HepG2 (cell line): ENCODE measurements around the gene ACSF3. TPM values are rescaled to one million over a fixed set of nuclear protein-coding genes. Genes with fewer than 3 reads are reported as not detected.

Experiments used
- ATAC-seq: fragments of 200-7000 bp; cut with Tn5 transposase; 3 replicates; pipeline ENCODE4 v1.9.1; 2020; ENCODE audit warnings: mild to moderate bottlenecking, moderate library complexity
- BruUV-seq: library from RNA; stranded (reverse); fragments of 400-500 nt; replicated peaks from 2 replicates; lab custom pipeline; 2021; lab: Mats Ljungman, UMichigan
- CTCF ChIA-PET: fragments of 300-600 bp; formaldehyde crosslinking; extraction: SDS; loops from one replicate; lab custom pipeline; 2021; ENCODE audit warnings: low total read pairs, inconsistent platforms, low intra/inter-chr PET ratio; lab: Yijun Ruan, JAX
- POLR2A ChIA-PET: fragments of 350-600 bp; sonication (Branson Sonifier 250); formaldehyde crosslinking; loops from one replicate; lab custom pipeline; 2020; ENCODE audit warnings: antibody characterized with exemption, inconsistent platforms; lab: Yijun Ruan, JAX
- DNase-seq: peaks from one replicate; pipeline ENCODE4 v3.0.0-alpha.2; 2015; ENCODE audit warnings: low spot score
- FAIRE-seq: peaks from 3 replicates; lab custom pipeline; 2011; peaks lifted over from hg19 to GRCh38; lab: Jason Lieb, UNC
- H2AFZ ChIP-seq: one replicate; pipeline ENCODE4 v1.6.1; 2011; ENCODE audit warnings: low read length, inconsistent platforms
- H3K27ac ChIP-seq: fragments of 300-600 bp; 3 replicates; pipeline ENCODE4 v1.8.0; 2011; ENCODE audit warnings: mixed run types, mild to moderate bottlenecking, mixed read lengths, low read length, inconsistent platforms; ENCODE audit not compliant: insufficient read depth; ENCODE audit errors: extremely low read length
- H3K27me3 ChIP-seq, 2 experiments: fragments of 200-600 bp in 1 of 2; 2 replicates in 1 of 2; 3 replicates in 1 of 2; pipeline versions ENCODE4 v1.6.0 to v1.8.0; 2011; ENCODE audit warnings: low read length in 2 of 2, mild to moderate bottlenecking in 2 of 2, moderate library complexity in 2 of 2, inconsistent platforms in 1 of 2; ENCODE audit not compliant: insufficient read depth in 2 of 2, control insufficient read depth in 1 of 2
- H3K36me3 ChIP-seq, 2 experiments: fragments of 200-600 bp in 1 of 2; replicated peaks in 1 of 2; 2 replicates in 1 of 2; 3 replicates in 1 of 2; pipeline versions ENCODE4 v1.5.1 to v1.8.0; 2011; ENCODE audit warnings: low read length in 2 of 2, inconsistent platforms in 1 of 2; ENCODE audit not compliant: insufficient read depth in 2 of 2, control insufficient read depth in 1 of 2
- H3K4me1 ChIP-seq: 2 replicates; pipeline ENCODE4 v1.5.1; 2012; ENCODE audit warnings: low read length, inconsistent platforms; ENCODE audit not compliant: insufficient read depth
- H3K4me2 ChIP-seq: 2 replicates; pipeline ENCODE4 v1.6.0; 2011; ENCODE audit warnings: low read depth, low read length, inconsistent platforms
- H3K4me3 ChIP-seq, 3 experiments: fragments of 200-600 bp in 1 of 3; sonication (generic), shearing (Covaris generic) in 1 of 3; replicated peaks in 1 of 3; 2 replicates each; pipeline ENCODE4 v1.5.1; 2011 to 2016; ENCODE audit warnings: low read length in 3 of 3, inconsistent platforms in 2 of 3, low read depth in 2 of 3, mild to moderate bottlenecking in 2 of 3, control low read depth in 1 of 3, mixed read lengths in 1 of 3; ENCODE audit not compliant: insufficient read depth in 1 of 3
- H3K79me2 ChIP-seq: one replicate; pipeline ENCODE4 v1.6.1; 2011; ENCODE audit warnings: low read length, inconsistent platforms; ENCODE audit not compliant: insufficient read depth
- H3K9ac ChIP-seq: 2 replicates; pipeline ENCODE4 v1.6.0; 2011; ENCODE audit warnings: mild to moderate bottlenecking, low read depth, low read length, inconsistent platforms; ENCODE audit not compliant: insufficient read depth
- H3K9me3 ChIP-seq: 2 replicates; pipeline ENCODE4 v1.5.1; 2012; ENCODE audit warnings: mild to moderate bottlenecking, low read length
- H4K20me1 ChIP-seq: 2 replicates; pipeline ENCODE4 v1.6.0; 2011; ENCODE audit warnings: inconsistent platforms, mild to moderate bottlenecking, low read length, moderate library complexity; ENCODE audit not compliant: insufficient read depth
- HNRNPL ChIP-seq: fragments of 200-400 bp; formaldehyde crosslinking; IDR thresholded peaks from 2 replicates; pipeline ENCODE4 v1.6.1; 2017; ENCODE audit warnings: mild to moderate bottlenecking, low read depth, low read length
- HNRNPLL ChIP-seq: fragments of 200-400 bp; formaldehyde crosslinking; IDR thresholded peaks from 2 replicates; pipeline ENCODE4 v1.6.1; 2017; ENCODE audit warnings: mild to moderate bottlenecking, low read depth, low read length; ENCODE audit not compliant: poor library complexity, severe bottlenecking
- whole genome bisulfite sequencing: methylation state at CpG from one replicate; pipeline ENCODE4 v1.1.6; 2017; ENCODE audit warnings: low lambda C conversion rate; 5-methylcytosine and 5-hydroxymethylcytosine counted together
- in situ Hi-C: cut with HindIII; loops from 2 replicates; pipeline ENCODE4 v1.10.0; 2017; ENCODE audit warnings: low pct_unique_long_range_greater_than_20kb; ENCODE audit not compliant: extremely low pct_ligation_motif_present
- intact Hi-C: fragments of 100-400 bp; cut with micrococcal nuclease; formaldehyde crosslinking; loops from one replicate; pipeline ENCODE4 v1.10.0; 2022; ENCODE audit not compliant: unreplicated experiment
- polyA plus RNA-seq, 8 experiments: library from polyadenylated mRNA; depleted of rRNA in 3 of 8; stranded (reverse) in 7 of 8; unstranded in 1 of 8; fragments of >200 nt; fragmentation: Illumina TruSeq in 4 of 8; extraction: Trizol in 4 of 8; gene quantifications; 2 replicates each; pipeline versions ENCODE4 v1.2.1 to v1.2.3, GENCODE V29; 2011 to 2016; ENCODE audit warnings: low read depth in 4 of 8, missing spikeins in 1 of 8, mixed read lengths in 1 of 8; ENCODE audit not compliant: insufficient read depth in 1 of 8
- total RNA-seq, 5 experiments: library from RNA; depleted of rRNA; stranded (reverse); fragments of >200 nt; fragmentation: Illumina TruSeq; extraction: Trizol; gene quantifications; 2 replicates each; pipeline ENCODE4 v1.2.3, GENCODE V29; 2016; ENCODE audit warnings: low read depth in 1 of 5
- TF ChIP-seq, protein P1 (sequence below), 2 experiments: sonication (generic) in 1 of 2; formaldehyde crosslinking in 1 of 2; IDR thresholded peaks; 2 replicates each; pipeline versions ENCODE4 v1.5.1 to v1.6.1; 2011 to 2020; ENCODE audit warnings: borderline replicate concordance in 1 of 2, low read depth in 1 of 2, low read length in 1 of 2, mild to moderate bottlenecking in 1 of 2, missing genetic modification reagents in 1 of 2, moderate library complexity in 1 of 2
- TF ChIP-seq, protein P2 (sequence below): sonication (generic); formaldehyde crosslinking; IDR thresholded peaks from 2 replicates; pipeline ENCODE4 v1.5.1; 2020; ENCODE audit warnings: mild to moderate bottlenecking, missing genetic modification reagents, moderate library complexity

The ACSF3 gene
- total and polyA plus RNA-seq, 2 of the 13 experiments (the other 11 are each of a cell fraction or from before 2014, with no cell fraction given), result 14.9 to 30.6 TPM

DNA sequence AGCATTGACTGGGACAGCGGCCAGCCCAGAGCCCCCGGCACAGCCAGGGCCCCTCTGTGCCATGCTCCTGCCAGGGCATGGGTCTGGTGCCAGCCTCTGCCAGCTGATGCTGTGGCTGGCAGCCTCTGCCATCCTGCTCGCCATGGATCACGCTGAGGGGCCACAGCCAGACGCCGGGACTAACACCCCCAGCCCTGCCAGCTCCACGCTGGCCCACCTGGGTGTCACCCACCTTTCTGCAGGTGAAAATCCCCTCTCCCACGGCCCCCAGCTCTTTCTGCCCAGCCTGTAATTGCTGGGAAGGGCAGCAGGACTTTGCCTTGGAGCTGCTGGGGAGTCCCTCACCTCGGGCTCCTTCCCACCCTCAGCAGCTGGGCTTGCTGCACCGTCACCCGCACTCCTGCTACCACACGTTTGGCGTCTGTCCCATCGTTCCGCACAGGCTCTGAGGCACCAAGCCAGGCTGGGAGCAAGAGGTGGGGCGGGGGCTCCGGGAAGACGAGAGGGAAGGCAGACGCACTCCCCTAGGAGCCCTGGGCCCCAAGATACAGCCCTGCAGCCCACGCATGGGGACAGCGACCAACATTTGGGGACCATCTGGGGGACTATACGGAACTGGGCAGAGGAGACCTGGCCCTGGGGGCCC is 42.0 kb upstream of the ACSF3 start:
- no peaks in the 10 kb centered on the region for H3K79me2 ChIP-seq
- H3K4me1 ChIP-seq, result peaks cover 20% of the 10 kb centered on the region
- H3K27ac ChIP-seq, result no peak overlapping the region
- WGBS, result 11% methylated on average over 9 of the region's 22 CpGs
- POLR2A ChIA-PET, result no interaction called here
- H2AFZ ChIP-seq, result no peak overlapping the region
- in situ Hi-C loops (no loop called here), intact Hi-C loops (no loop called here)
- no peak overlapping the region for H3K4me2 ChIP-seq
- H3K36me3 ChIP-seq, result no peaks in the 10 kb centered on the region
- no peak for DNase-seq
- CTCF ChIA-PET, result no interaction called here
- H3K9ac ChIP-seq, result no peak overlapping the region
- no peak for FAIRE-seq
- H3K4me3 ChIP-seq, result no peak overlapping the region
- H4K20me1 ChIP-seq, result no peaks in the 10 kb centered on the region
- ATAC-seq, result no peak
- no peaks in the 10 kb centered on the region for H3K9me3 ChIP-seq
- no TSS peak for BruUV-seq
- peaks cover 41 to 96% of the 10 kb centered on the region in 2 experiments for H3K27me3 ChIP-seq
- TF ChIP-seq HNRNPLL (peak; percentile 4), HNRNPL (peak; percentile 99)
- TF ChIP-seq, protein P1, sequence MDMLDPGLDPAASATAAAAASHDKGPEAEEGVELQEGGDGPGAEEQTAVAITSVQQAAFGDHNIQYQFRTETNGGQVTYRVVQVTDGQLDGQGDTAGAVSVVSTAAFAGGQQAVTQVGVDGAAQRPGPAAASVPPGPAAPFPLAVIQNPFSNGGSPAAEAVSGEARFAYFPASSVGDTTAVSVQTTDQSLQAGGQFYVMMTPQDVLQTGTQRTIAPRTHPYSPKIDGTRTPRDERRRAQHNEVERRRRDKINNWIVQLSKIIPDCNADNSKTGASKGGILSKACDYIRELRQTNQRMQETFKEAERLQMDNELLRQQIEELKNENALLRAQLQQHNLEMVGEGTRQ (IDR thresholded peaks at IDR 0.05; ENCODE audit: low read depth, low read length), result no peak
- TF ChIP-seq, protein P1 (CRISPR knock-in tag; IDR thresholded peaks at IDR 0.05; ENCODE audit: borderline replicate concordance), result no peak
- TF ChIP-seq, protein P2, sequence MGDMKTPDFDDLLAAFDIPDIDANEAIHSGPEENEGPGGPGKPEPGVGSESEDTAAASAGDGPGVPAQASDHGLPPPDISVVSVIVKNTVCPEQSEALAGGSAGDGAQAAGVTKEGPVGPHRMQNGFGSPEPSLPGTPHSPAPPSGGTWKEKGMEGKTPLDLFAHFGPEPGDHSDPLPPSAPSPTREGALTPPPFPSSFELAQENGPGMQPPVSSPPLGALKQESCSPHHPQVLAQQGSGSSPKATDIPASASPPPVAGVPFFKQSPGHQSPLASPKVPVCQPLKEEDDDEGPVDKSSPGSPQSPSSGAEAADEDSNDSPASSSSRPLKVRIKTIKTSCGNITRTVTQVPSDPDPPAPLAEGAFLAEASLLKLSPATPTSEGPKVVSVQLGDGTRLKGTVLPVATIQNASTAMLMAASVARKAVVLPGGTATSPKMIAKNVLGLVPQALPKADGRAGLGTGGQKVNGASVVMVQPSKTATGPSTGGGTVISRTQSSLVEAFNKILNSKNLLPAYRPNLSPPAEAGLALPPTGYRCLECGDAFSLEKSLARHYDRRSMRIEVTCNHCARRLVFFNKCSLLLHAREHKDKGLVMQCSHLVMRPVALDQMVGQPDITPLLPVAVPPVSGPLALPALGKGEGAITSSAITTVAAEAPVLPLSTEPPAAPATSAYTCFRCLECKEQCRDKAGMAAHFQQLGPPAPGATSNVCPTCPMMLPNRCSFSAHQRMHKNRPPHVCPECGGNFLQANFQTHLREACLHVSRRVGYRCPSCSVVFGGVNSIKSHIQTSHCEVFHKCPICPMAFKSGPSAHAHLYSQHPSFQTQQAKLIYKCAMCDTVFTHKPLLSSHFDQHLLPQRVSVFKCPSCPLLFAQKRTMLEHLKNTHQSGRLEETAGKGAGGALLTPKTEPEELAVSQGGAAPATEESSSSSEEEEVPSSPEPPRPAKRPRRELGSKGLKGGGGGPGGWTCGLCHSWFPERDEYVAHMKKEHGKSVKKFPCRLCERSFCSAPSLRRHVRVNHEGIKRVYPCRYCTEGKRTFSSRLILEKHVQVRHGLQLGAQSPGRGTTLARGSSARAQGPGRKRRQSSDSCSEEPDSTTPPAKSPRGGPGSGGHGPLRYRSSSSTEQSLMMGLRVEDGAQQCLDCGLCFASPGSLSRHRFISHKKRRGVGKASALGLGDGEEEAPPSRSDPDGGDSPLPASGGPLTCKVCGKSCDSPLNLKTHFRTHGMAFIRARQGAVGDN (CRISPR knock-in tag), result peak; percentile 15; the same call in 1 of the 2 replicates
